Osteocyte (in vitro differentiated cells): ENCODE results near the gene HECTD1. TPM values are rescaled to one million over a fixed set of nuclear protein-coding genes. Genes with fewer than 3 reads are reported as not detected.

Experiments used
- DNase-seq: peaks from one replicate; pipeline ENCODE4 v3.0.0; 2021; ENCODE audit warnings: mixed read lengths; ENCODE audit not compliant: unreplicated experiment; ENCODE audit errors: extremely low spot score
- H3K27ac Mint-ChIP-seq: one replicate; pipeline ENCODE4 v1.8.0; 2021; ENCODE audit warnings: mild to moderate bottlenecking, mixed read lengths; ENCODE audit not compliant: unreplicated experiment
- H3K27me3 Mint-ChIP-seq: one replicate; pipeline ENCODE4 v1.8.0; 2021; ENCODE audit warnings: mixed read lengths; ENCODE audit not compliant: unreplicated experiment
- H3K36me3 Mint-ChIP-seq: one replicate; pipeline ENCODE4 v1.8.0; 2021; ENCODE audit warnings: mixed read lengths; ENCODE audit not compliant: unreplicated experiment
- H3K4me1 Mint-ChIP-seq: one replicate; pipeline ENCODE4 v1.8.0; 2021; ENCODE audit warnings: mixed read lengths; ENCODE audit not compliant: unreplicated experiment
- H3K4me3 Mint-ChIP-seq: one replicate; pipeline ENCODE4 v1.8.0; 2021; ENCODE audit warnings: mild to moderate bottlenecking, moderate library complexity, mixed read lengths; ENCODE audit not compliant: unreplicated experiment
- H3K9me3 Mint-ChIP-seq: one replicate; pipeline ENCODE4 v1.8.0; 2021; ENCODE audit warnings: mixed read lengths; ENCODE audit not compliant: unreplicated experiment
- total RNA-seq: library from RNA; stranded (reverse); gene quantifications from 2 replicates; pipeline ENCODE4 v1.2.1, GENCODE V29; 2021
- TF ChIP-seq, protein P1 (sequence below): fragments of 200-600 bp; sonication (generic); IDR thresholded peaks from 2 replicates; pipeline ENCODE4 v1.5.0; 2021; ENCODE audit warnings: antibody characterized with exemption, mild to moderate bottlenecking, moderate library complexity

The HECTD1 gene
- total RNA-seq, 1 donor from 2014 or later, result 175 TPM

DNA sequence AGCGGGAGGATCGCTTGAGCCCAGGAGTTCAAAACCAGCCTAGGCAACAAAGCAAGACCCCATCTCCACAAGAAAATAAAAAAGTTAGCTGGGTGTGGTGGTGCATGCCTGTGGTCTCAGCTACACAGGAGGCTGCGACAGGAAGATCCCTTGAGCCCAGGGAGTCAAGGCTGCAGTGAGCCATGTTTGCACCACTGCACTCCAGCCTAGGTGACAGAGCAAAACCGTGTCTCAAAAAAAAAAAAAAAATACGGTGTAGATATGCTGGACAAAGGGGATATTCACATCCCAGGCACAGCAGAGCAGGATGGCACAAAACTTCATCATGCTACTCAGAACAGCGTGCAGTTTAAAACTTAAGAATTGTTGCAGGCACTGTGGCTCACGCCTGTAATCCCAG is 156.6 kb downstream of the HECTD1 start:
- TF ChIP-seq, protein P1, sequence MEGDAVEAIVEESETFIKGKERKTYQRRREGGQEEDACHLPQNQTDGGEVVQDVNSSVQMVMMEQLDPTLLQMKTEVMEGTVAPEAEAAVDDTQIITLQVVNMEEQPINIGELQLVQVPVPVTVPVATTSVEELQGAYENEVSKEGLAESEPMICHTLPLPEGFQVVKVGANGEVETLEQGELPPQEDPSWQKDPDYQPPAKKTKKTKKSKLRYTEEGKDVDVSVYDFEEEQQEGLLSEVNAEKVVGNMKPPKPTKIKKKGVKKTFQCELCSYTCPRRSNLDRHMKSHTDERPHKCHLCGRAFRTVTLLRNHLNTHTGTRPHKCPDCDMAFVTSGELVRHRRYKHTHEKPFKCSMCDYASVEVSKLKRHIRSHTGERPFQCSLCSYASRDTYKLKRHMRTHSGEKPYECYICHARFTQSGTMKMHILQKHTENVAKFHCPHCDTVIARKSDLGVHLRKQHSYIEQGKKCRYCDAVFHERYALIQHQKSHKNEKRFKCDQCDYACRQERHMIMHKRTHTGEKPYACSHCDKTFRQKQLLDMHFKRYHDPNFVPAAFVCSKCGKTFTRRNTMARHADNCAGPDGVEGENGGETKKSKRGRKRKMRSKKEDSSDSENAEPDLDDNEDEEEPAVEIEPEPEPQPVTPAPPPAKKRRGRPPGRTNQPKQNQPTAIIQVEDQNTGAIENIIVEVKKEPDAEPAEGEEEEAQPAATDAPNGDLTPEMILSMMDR, result no peak
- DNase-seq, result no peak
- H3K9me3 Mint-ChIP-seq, result no peaks in the 10 kb centered on the region
- no peak overlapping the region for H3K27ac Mint-ChIP-seq
- H3K4me3 Mint-ChIP-seq, result no peak overlapping the region
- H3K27me3 Mint-ChIP-seq, result no peaks in the 10 kb centered on the region
- no peaks in the 10 kb centered on the region for H3K36me3 Mint-ChIP-seq
- H3K4me1 Mint-ChIP-seq, result peaks cover 2% of the 10 kb centered on the region

Other genes starting within 250 kb of the HECTD1 start
- 5.2 and 6.3 TPM in 2 replicates for gene AP4S1, start 182.1 kb downstream of the HECTD1 start, total RNA-seq
- gene STRN3, start 181.4 kb downstream of the HECTD1 start, total RNA-seq, result 38.7 and 40.4 TPM in 2 replicates
- 48.3 and 56.2 TPM in 2 replicates for gene HEATR5A, start 212.8 kb upstream of the HECTD1 start, total RNA-seq
- 25.5 and 26.5 TPM in 2 replicates for gene DTD2, start 249.7 kb upstream of the HECTD1 start, total RNA-seq